IPS-18a (cell line): ENCODE results near the gene PLGRKT.
"Not testable (repeated sequence)": the region's sequence is repeated elsewhere in the genome, so short reads cannot be mapped to it uniquely, and the experiment has no call there.

Source experiments
- H3K27ac ChIP-seq: one replicate; pipeline ENCODE4 v1.5.1; 2013; ENCODE audit warnings: low read length
- H3K27me3 ChIP-seq: one replicate; pipeline ENCODE4 v1.6.1; 2013; ENCODE audit warnings: mild to moderate bottlenecking, low read length; ENCODE audit not compliant: control insufficient read depth, insufficient read depth
- H3K36me3 ChIP-seq: one replicate; pipeline ENCODE4 v1.6.1; 2013; ENCODE audit warnings: low read depth, low read length; ENCODE audit not compliant: control insufficient read depth
- H3K4me1 ChIP-seq: one replicate; pipeline ENCODE4 v1.6.1; 2013; ENCODE audit warnings: low read depth, low read length; ENCODE audit not compliant: control insufficient read depth
- H3K4me3 ChIP-seq: one replicate; pipeline ENCODE4 v1.5.1; 2013; ENCODE audit warnings: low read length
- H3K9ac ChIP-seq: one replicate; pipeline ENCODE4 v1.6.1; 2013; ENCODE audit warnings: mild to moderate bottlenecking, low read length, moderate library complexity
- H3K9me3 ChIP-seq: one replicate; pipeline ENCODE4 v1.6.1; 2013; ENCODE audit warnings: low read depth, low read length; ENCODE audit not compliant: control insufficient read depth

Gene PLGRKT

GRCh38 chr9:5438301-5439162, 807 bp upstream of the PLGRKT start:
- no peaks in the 10 kb centered on the region for H3K9me3 ChIP-seq
- H3K9ac ChIP-seq: peak overlapping the region; percentile 87
- peak overlapping the region; percentile 74 for H3K27ac ChIP-seq
- H3K36me3 ChIP-seq: peaks cover 6% of the 10 kb centered on the region
- H3K4me3 ChIP-seq: peak overlapping the region; percentile 98
- H3K27me3 ChIP-seq: no peaks in the 10 kb centered on the region
- peaks cover 8% of the 10 kb centered on the region for H3K4me1 ChIP-seq

GRCh38 chr9:5436441-5436840, 1.3 kb downstream of the PLGRKT start:
- H3K27ac ChIP-seq: no peak overlapping the region
- H3K27me3 ChIP-seq: no peaks in the 10 kb centered on the region
- peaks cover 6% of the 10 kb centered on the region for H3K36me3 ChIP-seq
- peaks cover 8% of the 10 kb centered on the region for H3K4me1 ChIP-seq
- H3K9me3 ChIP-seq: no peaks in the 10 kb centered on the region
- H3K9ac ChIP-seq: no peak overlapping the region
- H3K4me3 ChIP-seq: peak overlapping the region; percentile 98

- no peak overlapping the region for H3K9ac ChIP-seq
- peaks cover 8% of the 10 kb centered on the region for H3K4me1 ChIP-seq
- H3K27me3 ChIP-seq: no peaks in the 10 kb centered on the region
- H3K9me3 ChIP-seq: no peaks in the 10 kb centered on the region
- no peak overlapping the region for H3K27ac ChIP-seq
- H3K36me3 ChIP-seq: peaks cover 6% of the 10 kb centered on the region
- no peak overlapping the region for H3K4me3 ChIP-seq
Measured at GRCh38 chr9:5435912-5436311, 1.8 kb downstream of the PLGRKT start.

DNA sequence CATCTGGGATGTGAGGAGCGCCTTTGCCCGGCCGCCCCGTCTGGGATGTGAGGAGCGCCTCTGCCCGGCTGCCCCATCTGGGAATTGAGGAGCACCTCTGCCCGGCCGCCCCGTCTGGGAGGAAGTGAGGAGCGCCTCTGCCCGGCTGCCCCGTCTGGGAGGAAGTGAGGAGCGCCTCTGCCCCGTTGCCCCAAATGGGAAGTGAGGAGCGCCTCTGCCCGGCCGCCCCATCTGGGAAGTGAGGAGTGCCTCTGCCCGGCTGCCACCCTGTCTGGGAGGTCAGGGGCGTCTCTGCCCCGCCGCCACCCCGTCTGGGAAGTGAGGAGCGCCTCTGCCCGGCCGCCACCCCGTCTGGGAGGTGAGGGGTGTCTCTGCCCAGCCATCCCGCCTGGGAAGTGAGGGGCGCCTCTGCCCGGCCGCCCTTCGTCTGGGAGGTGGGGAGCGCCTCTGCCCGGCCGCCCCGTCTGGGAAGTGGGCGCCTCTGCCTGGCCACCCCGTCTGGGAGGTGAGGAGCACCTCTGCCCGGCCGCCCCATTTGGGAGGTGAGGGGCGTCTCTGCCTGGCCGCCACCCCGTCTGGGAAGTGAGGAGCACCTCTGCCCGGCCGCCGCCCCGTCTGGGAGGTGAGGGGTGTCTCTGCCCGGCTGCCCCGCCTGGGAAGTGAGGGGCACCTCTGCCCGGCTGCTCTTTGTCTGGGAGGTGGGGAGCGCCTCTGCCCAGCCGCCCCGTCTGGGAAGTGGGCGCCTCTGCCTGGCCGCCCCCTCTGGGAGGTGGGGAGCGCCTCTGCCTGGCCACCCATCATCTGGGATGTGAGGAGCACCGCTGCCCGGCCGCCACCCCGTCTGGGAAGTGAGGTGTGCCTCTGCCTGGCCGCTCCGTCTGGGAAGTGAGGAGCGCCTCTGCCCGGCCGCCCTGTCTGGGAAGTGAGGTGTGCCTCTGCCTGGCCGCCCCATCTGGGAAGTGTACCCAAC, 3.6 kb downstream of the PLGRKT start:
- not testable (repeated sequence) for H3K9ac ChIP-seq, H3K4me1 ChIP-seq, H3K27me3 ChIP-seq, H3K27ac ChIP-seq, H3K4me3 ChIP-seq, H3K9me3 ChIP-seq, H3K36me3 ChIP-seq

DNA sequence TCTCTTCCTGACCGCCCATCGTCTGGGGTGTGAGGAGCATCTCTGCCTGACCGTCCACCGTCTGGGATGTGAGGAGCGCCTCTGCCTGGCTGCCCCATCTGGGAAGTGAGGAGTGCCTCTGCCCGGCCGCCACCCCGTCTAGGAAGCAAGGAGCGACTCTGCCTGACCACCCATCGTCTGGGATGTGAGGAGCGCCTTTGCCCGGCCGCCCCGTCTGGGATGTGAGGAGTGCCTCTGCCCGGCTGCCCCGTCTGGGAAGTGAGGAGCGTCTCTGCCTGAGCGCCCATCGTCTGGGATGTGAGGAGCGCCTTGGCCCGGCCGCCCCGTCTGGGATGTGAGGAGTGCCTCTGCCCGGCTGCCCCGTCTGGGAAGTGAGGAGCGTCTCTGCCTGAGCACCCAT, 4.4 kb downstream of the PLGRKT start:
- H3K4me1 ChIP-seq, H3K9me3 ChIP-seq, H3K27me3 ChIP-seq, H3K9ac ChIP-seq, H3K36me3 ChIP-seq, H3K4me3 ChIP-seq, H3K27ac ChIP-seq: not testable (repeated sequence)

GRCh38 chr9:5432890-5433289, 4.8 kb downstream of the PLGRKT start:
- H3K4me1 ChIP-seq, H3K27ac ChIP-seq, H3K4me3 ChIP-seq, H3K9me3 ChIP-seq, H3K9ac ChIP-seq, H3K27me3 ChIP-seq, H3K36me3 ChIP-seq: not testable (repeated sequence)

DNA sequence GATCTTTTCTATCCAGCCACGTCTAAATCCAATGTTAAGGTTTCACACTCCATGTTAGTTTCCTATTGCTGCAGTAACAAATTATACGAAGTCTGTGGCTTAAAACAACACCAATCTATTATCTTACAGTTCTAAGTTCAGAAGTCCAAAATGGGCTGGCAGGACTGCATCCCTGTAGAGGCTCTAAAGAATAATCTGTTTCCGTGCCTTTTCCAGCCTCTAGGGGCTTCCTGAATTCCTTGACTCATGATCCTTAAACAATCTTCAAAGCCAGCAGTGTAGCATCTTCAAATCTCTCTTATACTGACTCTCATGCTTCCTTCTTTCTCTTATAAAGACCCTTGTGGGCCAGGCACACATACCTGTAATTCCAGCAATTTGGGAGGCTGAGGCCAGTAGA, 6.8 kb downstream of the PLGRKT start:
- H3K27ac ChIP-seq: no peak overlapping the region

GRCh38 chr9:5429873-5430564, 7.7 kb downstream of the PLGRKT start:
- no peak overlapping the region for H3K27ac ChIP-seq
- H3K4me3 ChIP-seq: no peak overlapping the region
- H3K4me1 ChIP-seq: no peaks in the 10 kb centered on the region
- no peaks in the 10 kb centered on the region for H3K9me3 ChIP-seq
- H3K36me3 ChIP-seq: no peaks in the 10 kb centered on the region
- no peak overlapping the region for H3K9ac ChIP-seq
- no peaks in the 10 kb centered on the region for H3K27me3 ChIP-seq

More for the DNA sequence above, 6.8 kb downstream of the PLGRKT start:
- H3K4me1 ChIP-seq: no peaks in the 10 kb centered on the region
- no peak overlapping the region for H3K4me3 ChIP-seq
- peaks cover 6% of the 10 kb centered on the region for H3K36me3 ChIP-seq
- H3K27me3 ChIP-seq: no peaks in the 10 kb centered on the region
- H3K9me3 ChIP-seq: no peaks in the 10 kb centered on the region
- H3K9ac ChIP-seq: no peak overlapping the region

GRCh38 chr9:5428794-5429528, 8.8 kb downstream of the PLGRKT start:
- no peak overlapping the region for H3K27ac ChIP-seq
- H3K4me1 ChIP-seq: no peaks in the 10 kb centered on the region
- H3K9me3 ChIP-seq: no peaks in the 10 kb centered on the region
- H3K27me3 ChIP-seq: no peaks in the 10 kb centered on the region
- H3K36me3 ChIP-seq: no peaks in the 10 kb centered on the region
- no peak overlapping the region for H3K4me3 ChIP-seq
- no peak overlapping the region for H3K9ac ChIP-seq

DNA sequence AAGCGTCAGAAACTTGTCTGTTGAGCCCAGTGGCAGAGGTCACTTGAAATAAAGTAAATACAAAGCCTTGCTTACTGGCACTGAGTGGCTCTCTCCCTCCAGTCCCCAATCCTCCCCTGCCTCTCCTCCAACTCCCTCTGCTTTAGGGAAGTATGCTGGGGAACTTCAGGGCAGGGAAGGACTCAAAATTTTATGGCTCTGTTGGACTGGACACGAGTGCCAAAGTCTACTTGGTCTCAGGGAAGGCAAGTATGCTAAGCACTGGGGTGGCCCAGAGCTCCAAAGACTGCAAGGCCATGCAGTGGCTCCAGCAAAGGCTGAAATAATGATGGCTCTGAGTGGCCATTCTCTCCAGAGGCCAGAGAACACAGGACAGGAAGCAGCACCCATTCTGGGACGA, 9.6 kb downstream of the PLGRKT start:
- no peaks in the 10 kb centered on the region for H3K4me1 ChIP-seq

GRCh38 chr9:5427005-5427404, 10.7 kb downstream of the PLGRKT start:
- Histone ChIP-seq H3K9me3 (no peaks in the 10 kb centered on the region), H3K27ac (no peak overlapping the region), H3K4me1 (no peaks in the 10 kb centered on the region), H3K4me3 (no peak overlapping the region), H3K9ac (no peak overlapping the region), H3K27me3 (no peaks in the 10 kb centered on the region), H3K36me3 (no peaks in the 10 kb centered on the region)

More for the DNA sequence above, 9.6 kb downstream of the PLGRKT start:
- Histone ChIP-seq H3K9me3 (no peaks in the 10 kb centered on the region), H3K4me3 (no peak overlapping the region), H3K36me3 (no peaks in the 10 kb centered on the region), H3K27me3 (no peaks in the 10 kb centered on the region), H3K27ac (no peak overlapping the region), H3K9ac (no peak overlapping the region)
